ENCODE results near the gene CFAP210. TPM values are rescaled to one million over a fixed set of nuclear protein-coding genes. Genes with fewer than 3 reads are reported as not detected.

Gene CFAP210
- polyA plus RNA-seq, 3 donors, result not detected

DNA sequence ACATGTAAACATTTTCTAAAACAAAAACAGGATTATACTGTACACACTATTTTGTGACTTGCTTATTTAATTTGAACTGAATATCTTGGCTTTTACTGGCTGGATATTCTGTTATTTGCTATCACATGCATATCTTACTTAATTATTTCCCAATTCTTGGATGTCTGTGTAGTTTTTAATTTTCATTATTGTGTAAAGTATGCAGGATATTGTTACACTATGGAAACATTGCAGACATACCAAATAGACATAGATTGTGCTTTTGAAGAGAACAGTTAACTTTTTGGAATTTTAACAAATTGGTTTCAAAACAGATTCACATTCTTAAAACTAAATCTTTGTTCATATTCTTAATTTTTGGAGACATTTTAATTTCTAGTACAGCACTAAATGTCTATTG lies 2.2 kb upstream of the CFAP210 start:
- no peak overlapping the region for H3K27ac ChIP-seq (ENCODE audit: low read depth in 1 of 2, low read length in 2 of 2)
- H3K27me3 Mint-ChIP-seq (ENCODE audit: low read depth in 3 of 3), result peaks cover 6 to 11% (median 7%) of the 10 kb centered on the region in 3 donors
- no peaks in the 10 kb centered on the region for H3K79me2 ChIP-seq (ENCODE audit: insufficient read depth, low read length)
- no peaks in the 10 kb centered on the region for H4K20me1 ChIP-seq (ENCODE audit: insufficient read depth, low read length)
- peaks cover 0 to 5% (median 1%) of the 10 kb centered on the region in 7 donors for H3K9me3 Mint-ChIP-seq
- no peak overlapping the region for H3K4me3 ChIP-seq (replicated peaks in 1 of 3; ENCODE audit: low read depth in 2 of 3, low read length in 3 of 3)
- H3K9ac ChIP-seq (ENCODE audit: insufficient read depth, low read length, poor library complexity, severe bottlenecking), result no peak overlapping the region
- peaks cover 0 to 3% of the 10 kb centered on the region in 2 donors for H3K36me3 Mint-ChIP-seq
- H3K36me3 ChIP-seq (replicated peaks in 1 of 2; ENCODE audit: control insufficient read depth in 1 of 2, insufficient read depth in 2 of 2, low read length in 2 of 2), result no peaks in the 10 kb centered on the region
- H3K27ac Mint-ChIP-seq, result no peak overlapping the region
- peaks cover 0 to 2% of the 10 kb centered on the region in 2 donors for H3K27me3 ChIP-seq (ENCODE audit: control insufficient read depth in 2 of 2, insufficient read depth in 2 of 2, low read length in 2 of 2)
- H3K9me3 ChIP-seq (replicated peaks in 1 of 2; ENCODE audit: control insufficient read depth in 1 of 2, insufficient read depth in 1 of 2, low read length in 2 of 2), result no peaks in the 10 kb centered on the region
- no peak overlapping the region for H3K4me2 ChIP-seq (replicated peaks; ENCODE audit: extremely low read depth, low read length, poor library complexity, severe bottlenecking)
- TF ChIP-seq CTCF (IDR thresholded peaks at IDR 0.05), result no peak
- H3K4me1 ChIP-seq (ENCODE audit: control insufficient read depth in 1 of 2, insufficient read depth in 2 of 2, low read length in 2 of 2), result peaks cover 14 to 16% of the 10 kb centered on the region in 2 donors
- intact Hi-C loops (cut with micrococcal nuclease), result loop anchor here (10.0 kb wide), 1 partner anchor 112 kb away; the partner anchor contains the start of gene PPIG (in 2 of the 2)
- H2AFZ ChIP-seq (ENCODE audit: insufficient read depth, low read depth, low read length, poor library complexity, severe bottlenecking), result no peak overlapping the region
- peaks cover 11% of the 10 kb centered on the region for H3K4me1 Mint-ChIP-seq
- no peak overlapping the region for H3K4me3 Mint-ChIP-seq
- no peak for DNase-seq

GRCh38 chr2:169694894-169695260 lies 672 bp upstream of the CFAP210 start:
- no peaks in the 10 kb centered on the region for H3K36me3 ChIP-seq (replicated peaks in 1 of 2; ENCODE audit: control insufficient read depth in 1 of 2, insufficient read depth in 2 of 2, low read length in 2 of 2)
- 70% methylated on average over 2 of the region's 8 CpGs for WGBS (ENCODE audit: insufficient coverage)

More at GRCh38 chr2:169694894-169695260, 672 bp upstream of the CFAP210 start:
- Mint-ChIP-seq H3K36me3 (peaks cover 0 to 3% of the 10 kb centered on the region in 2 donors), H3K4me3 (peak overlapping the region; percentile 90 to 98), H3K9me3 (peaks cover 5 to 15% (median 8%) of the 10 kb centered on the region in 7 donors), H3K27me3 (ENCODE audit: low read depth in 3 of 3) (peaks cover 7 to 11% (median 7%) of the 10 kb centered on the region in 3 donors), H3K27ac (peak overlapping the region; percentile 85 to 99 (median 96)), H3K4me1 (peaks cover 11% of the 10 kb centered on the region)
- peak overlapping the region; percentile 47 to 85 (median 83) for H3K4me3 ChIP-seq (replicated peaks in 1 of 3; ENCODE audit: low read depth in 2 of 3, low read length in 3 of 3)
- H3K4me2 ChIP-seq (replicated peaks; ENCODE audit: extremely low read depth, low read length, poor library complexity, severe bottlenecking), result peak overlapping the region; percentile 83
- TF ChIP-seq CTCF (IDR thresholded peaks at IDR 0.05), result no peak
- peak overlapping the region; percentile 81 for H3K9ac ChIP-seq (ENCODE audit: insufficient read depth, low read length, poor library complexity, severe bottlenecking)
- DNase-seq, result no peak
- H3K4me1 ChIP-seq (ENCODE audit: control insufficient read depth in 1 of 2, insufficient read depth in 2 of 2, low read length in 2 of 2), result peaks cover 14 to 16% of the 10 kb centered on the region in 2 donors
- H4K20me1 ChIP-seq (ENCODE audit: insufficient read depth, low read length), result no peaks in the 10 kb centered on the region
- H3K9me3 ChIP-seq (replicated peaks in 1 of 2; ENCODE audit: control insufficient read depth in 1 of 2, insufficient read depth in 1 of 2, low read length in 2 of 2), result peaks cover 0 to 2% of the 10 kb centered on the region in 2 donors
- no peaks in the 10 kb centered on the region for H3K79me2 ChIP-seq (ENCODE audit: insufficient read depth, low read length)
- H2AFZ ChIP-seq (ENCODE audit: insufficient read depth, low read depth, low read length, poor library complexity, severe bottlenecking), result peak overlapping the region; percentile 95
- intact Hi-C loops (cut with micrococcal nuclease), result loop anchor here (10.0 kb wide), 1 partner anchor 110 kb away; the partner anchor contains the start of gene PPIG (in 2 of the 2)
- H3K27ac ChIP-seq (ENCODE audit: low read depth in 1 of 2, low read length in 2 of 2), result peak overlapping the region; percentile 65 to 88
- H3K27me3 ChIP-seq (ENCODE audit: control insufficient read depth in 2 of 2, insufficient read depth in 2 of 2, low read length in 2 of 2), result peaks cover 0 to 2% of the 10 kb centered on the region in 2 donors

All from CD14-positive monocyte (primary cell).